ENCODE data around the gene KCNIP4. TPM values are rescaled to one million over a fixed set of nuclear protein-coding genes. Genes with fewer than 3 reads are reported as not detected.

The KCNIP4 gene
- total and polyA plus RNA-seq, 12 donors = 0.15 TPM; not detected in 11

DNA sequence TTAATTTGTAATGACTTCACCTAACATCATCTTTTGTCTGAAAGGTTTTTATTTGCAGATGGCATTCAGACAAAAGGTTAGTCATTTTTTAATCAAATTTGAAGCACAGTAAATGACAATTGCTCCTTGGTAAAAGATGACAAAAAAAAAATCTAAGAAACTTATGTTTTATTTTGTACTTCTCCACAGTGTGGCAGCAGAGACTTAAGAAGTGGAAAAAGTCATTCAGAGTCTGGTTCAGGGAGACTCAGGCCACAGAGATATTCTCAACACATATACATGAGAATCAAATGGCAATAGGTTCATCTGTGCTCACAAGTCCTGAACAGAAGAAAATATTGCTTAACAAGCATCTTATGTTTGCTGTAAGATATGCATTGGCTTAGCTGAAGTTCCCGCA lies 436.2 kb downstream of the KCNIP4 start:
- no peaks in the 10 kb centered on the region for H3K27me3 ChIP-seq
- no peak overlapping the region for H3K27ac ChIP-seq
- H3K36me3 ChIP-seq = no peaks in the 10 kb centered on the region
- TF ChIP-seq, protein P1, sequence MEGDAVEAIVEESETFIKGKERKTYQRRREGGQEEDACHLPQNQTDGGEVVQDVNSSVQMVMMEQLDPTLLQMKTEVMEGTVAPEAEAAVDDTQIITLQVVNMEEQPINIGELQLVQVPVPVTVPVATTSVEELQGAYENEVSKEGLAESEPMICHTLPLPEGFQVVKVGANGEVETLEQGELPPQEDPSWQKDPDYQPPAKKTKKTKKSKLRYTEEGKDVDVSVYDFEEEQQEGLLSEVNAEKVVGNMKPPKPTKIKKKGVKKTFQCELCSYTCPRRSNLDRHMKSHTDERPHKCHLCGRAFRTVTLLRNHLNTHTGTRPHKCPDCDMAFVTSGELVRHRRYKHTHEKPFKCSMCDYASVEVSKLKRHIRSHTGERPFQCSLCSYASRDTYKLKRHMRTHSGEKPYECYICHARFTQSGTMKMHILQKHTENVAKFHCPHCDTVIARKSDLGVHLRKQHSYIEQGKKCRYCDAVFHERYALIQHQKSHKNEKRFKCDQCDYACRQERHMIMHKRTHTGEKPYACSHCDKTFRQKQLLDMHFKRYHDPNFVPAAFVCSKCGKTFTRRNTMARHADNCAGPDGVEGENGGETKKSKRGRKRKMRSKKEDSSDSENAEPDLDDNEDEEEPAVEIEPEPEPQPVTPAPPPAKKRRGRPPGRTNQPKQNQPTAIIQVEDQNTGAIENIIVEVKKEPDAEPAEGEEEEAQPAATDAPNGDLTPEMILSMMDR (IDR thresholded peaks at IDR 0.05) = peak in 8 of 9 donors; percentile 12 to 59 (median 37)
- ATAC-seq (no peak), DNase-seq (no peak)
- H3K4me1 ChIP-seq = no peaks in the 10 kb centered on the region
- intact Hi-C loops (cut with DNase I) = loop anchor here in 8 of 10 donors (2.0 to 5.0 kb wide), 5 partner anchors 250 to 256 kb away; no protein-coding TSS in a partner anchor
- no peak overlapping the region for H3K4me3 ChIP-seq
- H3K9me3 ChIP-seq = no peaks in the 10 kb centered on the region
- 87 to 93% methylated on average over 1 of the region's 1 CpG for WGBS, 2 donors

DNA sequence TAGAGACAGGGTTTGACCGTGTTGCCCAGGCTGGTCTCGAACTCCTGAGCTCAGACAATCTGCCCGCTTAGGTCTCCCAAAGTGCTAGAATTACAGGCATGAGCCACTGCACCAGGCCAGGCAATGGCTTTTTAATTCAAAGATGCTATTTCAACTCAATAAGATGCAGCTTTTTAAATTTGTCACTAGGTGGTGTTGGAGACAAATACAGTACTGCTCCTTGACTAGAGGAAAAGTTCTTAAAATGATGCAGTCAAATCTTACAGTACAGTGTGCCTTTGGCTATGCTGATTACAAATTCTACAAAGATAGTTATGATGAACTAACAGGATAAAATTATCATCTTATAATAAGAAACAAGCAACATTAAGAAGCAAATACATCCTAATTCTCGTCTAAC lies 441.1 kb downstream of the KCNIP4 start:
- H3K36me3 ChIP-seq = no peaks in the 10 kb centered on the region
- ATAC-seq (no peak), DNase-seq (no peak)
- no peak overlapping the region for H3K4me3 ChIP-seq
- H3K27me3 ChIP-seq = no peaks in the 10 kb centered on the region
- 81 to 92% methylated on average over 4 of the region's 4 CpGs for WGBS, 2 donors
- H3K4me1 ChIP-seq = no peaks in the 10 kb centered on the region
- no peaks in the 10 kb centered on the region for H3K9me3 ChIP-seq
- H3K27ac ChIP-seq = no peak overlapping the region
- intact Hi-C loops (cut with DNase I) = no loop called here
- TF ChIP-seq, protein P1 (IDR thresholded peaks at IDR 0.05) = no peak

DNA sequence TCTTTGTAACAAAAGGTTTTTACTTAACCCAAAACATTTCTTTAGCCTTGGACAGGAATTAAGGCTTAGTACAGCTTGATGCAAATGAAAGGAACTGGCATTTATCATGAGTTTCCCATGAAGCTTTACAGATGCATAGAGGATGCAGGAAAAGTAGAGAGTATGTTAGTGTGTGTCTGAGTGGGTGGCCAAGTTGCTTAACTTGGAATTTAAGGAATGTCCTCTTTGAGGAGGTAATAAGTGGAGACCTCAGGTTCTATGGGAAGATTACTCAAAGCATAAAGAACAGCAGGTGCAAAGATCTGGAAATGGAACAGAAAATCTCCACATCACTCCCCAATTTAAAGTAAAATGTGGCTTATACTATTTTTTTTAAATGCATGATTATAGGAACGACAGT lies 457.9 kb downstream of the KCNIP4 start:
- no peak for ATAC-seq

DNA sequence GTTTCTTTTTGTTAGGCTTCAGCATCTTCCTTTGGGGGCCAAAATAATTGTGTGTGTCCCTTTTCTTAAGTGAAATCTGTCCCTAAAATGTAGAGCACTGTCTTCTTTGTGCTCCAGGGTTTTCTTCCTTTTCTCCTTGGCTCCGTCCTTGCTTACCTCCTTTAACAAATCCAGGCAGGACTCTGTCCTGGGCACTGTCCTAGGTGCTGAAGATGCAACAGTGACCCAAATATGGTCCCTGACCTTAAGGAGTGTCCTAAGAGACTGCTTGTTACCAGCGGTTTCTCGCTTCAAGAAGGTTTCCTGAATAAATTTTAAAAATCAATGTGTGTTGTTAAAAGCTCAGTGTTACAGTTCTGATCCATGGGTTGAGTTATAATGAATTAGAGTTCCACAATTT lies 471.8 kb downstream of the KCNIP4 start:
- WGBS, 2 donors = 21 to 22% methylated on average over 3 of the region's 3 CpGs
- DNase-seq = no peak
- H3K4me3 ChIP-seq = no peak overlapping the region
- H3K9me3 ChIP-seq = no peaks in the 10 kb centered on the region
- H3K4me1 ChIP-seq = no peaks in the 10 kb centered on the region
- intact Hi-C loops (cut with DNase I) = loop anchor here in 1 of 10 donors (10.0 kb wide), 1 partner anchor 702 kb away; no protein-coding TSS in a partner anchor
- TF ChIP-seq, protein P1 (IDR thresholded peaks at IDR 0.05) = no peak
- no peak overlapping the region for H3K27ac ChIP-seq
- ATAC-seq = no peak
- no peaks in the 10 kb centered on the region for H3K36me3 ChIP-seq
- peaks cover 0 to 3% (median 0%) of the 10 kb centered on the region in 7 donors for H3K27me3 ChIP-seq

More for the DNA sequence above, 457.9 kb downstream of the KCNIP4 start:
- no peak for DNase-seq
- Histone ChIP-seq H3K4me1 (no peaks in the 10 kb centered on the region), H3K9me3 (no peaks in the 10 kb centered on the region), H3K4me3 (no peak overlapping the region), H3K36me3 (no peaks in the 10 kb centered on the region), H3K27ac (no peak overlapping the region), H3K27me3 (no peaks in the 10 kb centered on the region)
- WGBS, 2 donors = 70 to 80% methylated on average over 1 of the region's 1 CpG
- intact Hi-C loops (cut with DNase I) = no loop called here
- TF ChIP-seq, protein P1 (IDR thresholded peaks at IDR 0.05) = no peak

All from heart right ventricle (tissue), 16 donors.